Esophagus squamous epithelium (tissue), 5 donors: Measurements from ENCODE around the gene OOSP2. TPM values are rescaled to one million over a fixed set of nuclear protein-coding genes. Genes with fewer than 3 reads are reported as not detected.
"Not testable (repeated sequence)": the region's sequence is repeated elsewhere in the genome, so short reads cannot be mapped to it uniquely, and the experiment has no call there.

Experiments
- DNase-seq: peaks from one replicate; lab custom pipeline; 2025; lab: John Stamatoyannopoulos, UW
- H3K27ac ChIP-seq, 4 donors: fragments of 200-600 bp; sonication (generic); one replicate each; pipeline ENCODE4 v1.5.1; 2016 to 2019; ENCODE audit warnings: mild to moderate bottlenecking in 1 of 4
- H3K27me3 ChIP-seq, 4 donors: fragments of 200-600 bp; sonication (generic); 1 replicate in 3 of 4; 2 replicates in 1 of 4; pipeline versions ENCODE4 v1.5.1 to v1.6.0; 2017 to 2021; ENCODE audit warnings: antibody characterized with exemption in 1 of 4
- H3K36me3 ChIP-seq, 3 donors: fragments of 200-600 bp; sonication (generic); one replicate each; pipeline ENCODE4 v1.5.1; 2016 to 2019
- H3K4me1 ChIP-seq, 3 donors: fragments of 200-600 bp; sonication (generic); one replicate each; pipeline ENCODE4 v1.5.1; 2017 to 2019
- H3K4me3 ChIP-seq, 4 donors: fragments of 200-600 bp; sonication (generic); 1 replicate in 3 of 4; 2 replicates in 1 of 4; pipeline ENCODE4 v1.5.1; 2016 to 2019; ENCODE audit warnings: mild to moderate bottlenecking in 2 of 4, moderate library complexity in 1 of 4
- H3K9me3 ChIP-seq, 3 donors: fragments of 200-600 bp; sonication (generic); one replicate each; pipeline ENCODE4 v1.5.1; 2016 to 2019
- CTCF ChIP-seq, 6 experiments: fragments of 450-650 bp in 4 of 6; fragments of 200-600 bp in 2 of 6; sonication (generic) in 2 of 6; IDR thresholded peaks; one replicate each; pipeline ENCODE4 v1.5.1; 2016 to 2019; ENCODE audit warnings: antibody characterized with exemption in 6 of 6, mild to moderate bottlenecking in 4 of 6, moderate library complexity in 4 of 6
- POLR2A ChIP-seq, 4 donors: fragments of 450-650 bp; IDR thresholded peaks; one replicate each; pipeline ENCODE4 v1.6.1; 2017; ENCODE audit warnings: antibody characterized with exemption in 4 of 4, mild to moderate bottlenecking in 4 of 4, moderate library complexity in 3 of 4
- WGBS, 2 donors: methylation state at CpG; one replicate each; pipeline ENCODE4 v1.1.5; 2018; 5-methylcytosine and 5-hydroxymethylcytosine counted together
- intact Hi-C: fragments of 100-400 bp; cut with DNase I; formaldehyde crosslinking; loops from one replicate; pipeline ENCODE4 v1.15.0; 2022
- total RNA-seq, 4 donors: library from RNA; depleted of rRNA; stranded (reverse); fragments of >200 nt; gene quantifications; one replicate each; pipeline ENCODE4 v1.1.0, GENCODE V29; 2016
- donor health status: DM: yes; HTN: yes; CAD: no.

The OOSP2 gene
- total RNA-seq, 4 donors from 2014 or later: not detected

GRCh38 chr11:60003729-60004128, 36.5 kb upstream of the OOSP2 start:
- Histone ChIP-seq H3K4me3 (no peak overlapping the region), H3K36me3 (no peaks in the 10 kb centered on the region), H3K9me3 (no peaks in the 10 kb centered on the region), H3K27me3 (no peaks in the 10 kb centered on the region), H3K4me1 (no peaks in the 10 kb centered on the region), H3K27ac (no peak overlapping the region)
- no peak for DNase-seq
- WGBS, 2 donors: 63 to 67% methylated on average over 2 of the region's 2 CpGs
- intact Hi-C loops: no loop called here
- TF ChIP-seq POLR2A (IDR thresholded peaks at IDR 0.05): no peak
- no peak for TF ChIP-seq CTCF (IDR thresholded peaks at IDR 0.05)

- Histone ChIP-seq H3K4me1 (no peaks in the 10 kb centered on the region), H3K4me3 (no peak overlapping the region), H3K36me3 (no peaks in the 10 kb centered on the region), H3K9me3 (no peaks in the 10 kb centered on the region), H3K27ac (no peak overlapping the region), H3K27me3 (no peaks in the 10 kb centered on the region)
- intact Hi-C loops: no loop called here
- WGBS, 2 donors: 71 to 73% methylated on average over 1 of the region's 1 CpG
- TF ChIP-seq POLR2A (IDR thresholded peaks at IDR 0.05) (no peak), CTCF (IDR thresholded peaks at IDR 0.05) (no peak)
- DNase-seq: no peak
These were observed 34.8 kb upstream of the OOSP2 start for GRCh38 chr11:60005360-60005759.

- H3K27ac ChIP-seq: no peak within 1 kb of the TSS
- intact Hi-C loops: no loop called here
- H3K4me1 ChIP-seq: no peaks in the 10 kb centered on the region
- DNase-seq: no peak
- H3K4me3 ChIP-seq: no peak within 1 kb of the TSS
- no peaks in the 10 kb centered on the region for H3K36me3 ChIP-seq
- WGBS, 2 donors: 84 to 90% methylated on average over 1 of the region's 1 CpG
- no peak for TF ChIP-seq CTCF (IDR thresholded peaks at IDR 0.05)
- no peak for TF ChIP-seq POLR2A (IDR thresholded peaks at IDR 0.05)
- peaks cover 0 to 17% (median 0%) of the 10 kb centered on the region in 3 donors for H3K9me3 ChIP-seq
- H3K27me3 ChIP-seq: no peaks in the 10 kb centered on the region
These were observed 23.3 kb upstream of the OOSP2 start, which contains the start of gene OOSP4B for GRCh38 chr11:60016881-60017280. Gene OOSP4B (plus strand): TSS chr11:60017181.

- no peak for DNase-seq
- Histone ChIP-seq H3K4me1 (no peaks in the 10 kb centered on the region), H3K27ac (no peak overlapping the region), H3K36me3 (no peaks in the 10 kb centered on the region), H3K4me3 (no peak overlapping the region), H3K27me3 (no peaks in the 10 kb centered on the region), H3K9me3 (peaks cover 0 to 17% (median 0%) of the 10 kb centered on the region in 3 donors)
- intact Hi-C loops: no loop called here
- TF ChIP-seq CTCF (IDR thresholded peaks at IDR 0.05) (no peak), POLR2A (IDR thresholded peaks at IDR 0.05) (no peak)
- 51 to 72% methylated on average over 8 of the region's 8 CpGs for WGBS, 2 donors
These were observed 22.2 kb upstream of the OOSP2 start for GRCh38 chr11:60018058-60018457.

GRCh38 chr11:60020376-60020775, 19.8 kb upstream of the OOSP2 start:
- H3K27ac ChIP-seq, H3K4me1 ChIP-seq, H3K27me3 ChIP-seq, intact Hi-C loops, H3K36me3 ChIP-seq, DNase-seq, H3K4me3 ChIP-seq: not testable (repeated sequence)
- peaks cover 0 to 17% (median 0%) of the 10 kb centered on the region in 3 donors for H3K9me3 ChIP-seq
- WGBS, 2 donors: 86 to 93% methylated on average over 6 to 10 of the region's 27 CpGs
